Amniotic stem cell (primary cell): ENCODE data around the gene UNC5A.

Source experiments
- DNase-seq: peaks from one replicate; lab custom pipeline; 2025; lab: John Stamatoyannopoulos, UW

The UNC5A gene

GRCh38 chr5:176800024-176800423 lies 10.3 kb upstream of the UNC5A start:
- DNase-seq: no peak

GRCh38 chr5:176802116-176802784 lies 8.1 kb upstream of the UNC5A start:
- no peak for DNase-seq

- DNase-seq: no peak
Measured at GRCh38 chr5:176803068-176803942, 7.1 kb upstream of the UNC5A start.

GRCh38 chr5:176803943-176804498 lies 6.3 kb upstream of the UNC5A start:
- DNase-seq: no peak

- DNase-seq: no peak
Measured at GRCh38 chr5:176806137-176806536, 4.2 kb upstream of the UNC5A start.

GRCh38 chr5:176809544-176810080 lies 747 bp upstream of the UNC5A start:
- no peak for DNase-seq

- DNase-seq: no peak
Measured at GRCh38 chr5:176810687-176811501, 535 bp downstream of the UNC5A start.

GRCh38 chr5:176812269-176813259 lies 2.2 kb downstream of the UNC5A start:
- no peak for DNase-seq

- DNase-seq: no peak
Measured at GRCh38 chr5:176813587-176814312, 3.4 kb downstream of the UNC5A start.

- DNase-seq: no peak
Measured at GRCh38 chr5:176814313-176814685, 3.9 kb downstream of the UNC5A start.

- no peak for DNase-seq
Measured at GRCh38 chr5:176814836-176815438, 4.6 kb downstream of the UNC5A start.

- DNase-seq: no peak
Measured at GRCh38 chr5:176816043-176816745, 5.8 kb downstream of the UNC5A start.

- no peak for DNase-seq
Measured at GRCh38 chr5:176816791-176817347, 6.5 kb downstream of the UNC5A start.

GRCh38 chr5:176817369-176817840 lies 7.0 kb downstream of the UNC5A start:
- DNase-seq: no peak

- no peak for DNase-seq
Measured at GRCh38 chr5:176817841-176818377, 7.5 kb downstream of the UNC5A start.

- DNase-seq: no peak
Measured at GRCh38 chr5:176818391-176819098, 8.2 kb downstream of the UNC5A start.

GRCh38 chr5:176819476-176819875 lies 9.1 kb downstream of the UNC5A start:
- DNase-seq: no peak

- DNase-seq: no peak
Measured at GRCh38 chr5:176820937-176821336, 10.6 kb downstream of the UNC5A start.
